H1 (cell line): ENCODE measurements around the gene SIMC1. TPM values are rescaled to one million over a fixed set of nuclear protein-coding genes. Genes with fewer than 3 reads are reported as not detected.

Source experiments
- POU5F1 ChIP-seq: IDR thresholded peaks from 2 replicates; pipeline ENCODE4 v1.6.1; 2011; ENCODE audit warnings: low read depth, mild to moderate bottlenecking, low read length, moderate library complexity
- RBBP5 ChIP-seq: IDR thresholded peaks from 2 replicates; pipeline ENCODE4 v1.7.1; 2012; ENCODE audit warnings: low read depth, mild to moderate bottlenecking, inconsistent platforms, low read length, moderate library complexity, borderline replicate concordance
- polyA plus RNA-seq, 7 experiments: library from polyadenylated mRNA; depleted of rRNA in 3 of 7; stranded (reverse) in 5 of 7; unstranded in 2 of 7; fragments of >200 nt in 5 of 7; fragments of 200-250 nt in 2 of 7; gene quantifications; 1 replicate in 5 of 7; 2 replicates in 1 of 7; 4 replicates in 1 of 7; pipeline versions ENCODE4 v1.2.1 to v1.2.3, GENCODE V29; 2011 to 2013; ENCODE audit warnings: missing spikeins in 2 of 7, mixed read lengths in 2 of 7
- total RNA-seq: library from RNA; stranded (reverse); fragmentation: NEBNext Ultra II Directional; extraction: Animal tissue kit (Norgen Biotek cat#: 25700); gene quantifications from 2 replicates; pipeline ENCODE4 v1.2.1, GENCODE V29; 2021

SIMC1 gene
- total and polyA plus RNA-seq, 2 of the 8 experiments (the other 6 are each of a cell fraction or from before 2014, with no cell fraction given): 12.3 to 21.2 TPM

- TF ChIP-seq RBBP5 (no peak), POU5F1 (no peak)
These were observed 143.2 kb downstream of the SIMC1 start (continued) for GRCh38 chr5:176381423-176381822.
